Stimulated activated CD4-positive, alpha-beta T cell treated with anti-CD3 and anti-CD28 coated beads, Interleukin-2, amount 100 ng/mL, for 24 hours (primary cell): Measurements from ENCODE around the gene SATL1.
"Not testable (repeated sequence)": the region's sequence is repeated elsewhere in the genome, so short reads cannot be mapped to it uniquely, and the experiment has no call there.

Experiments
- DNase-seq, 2 donors: peaks; one replicate each; pipeline ENCODE4 v3.0.0-alpha.2; 2020

The SATL1 gene

GRCh38 chrX:85109235-85109634, 134.3 kb downstream of the SATL1 start:
- DNase-seq: no peak

DNA sequence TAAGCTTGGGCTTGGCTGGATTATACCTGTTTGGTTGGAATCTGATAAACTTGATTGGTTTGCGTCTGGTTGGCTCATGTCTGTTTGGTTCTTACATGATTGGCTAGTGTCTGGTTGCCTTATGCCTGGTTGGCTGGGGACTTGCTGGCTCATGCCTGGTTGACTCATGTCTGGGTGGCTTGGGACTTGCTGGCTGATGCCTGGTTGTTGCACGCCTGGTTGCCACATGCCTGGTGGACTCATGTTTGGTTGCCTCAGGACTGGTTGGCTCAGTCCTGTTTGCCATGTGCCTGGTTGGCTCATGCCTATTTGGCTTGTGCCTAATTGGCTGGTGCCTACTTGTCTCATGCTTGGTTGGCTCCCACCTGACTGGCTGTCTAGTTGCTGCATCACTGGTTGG, 135.4 kb downstream of the SATL1 start:
- no peak for DNase-seq

DNA sequence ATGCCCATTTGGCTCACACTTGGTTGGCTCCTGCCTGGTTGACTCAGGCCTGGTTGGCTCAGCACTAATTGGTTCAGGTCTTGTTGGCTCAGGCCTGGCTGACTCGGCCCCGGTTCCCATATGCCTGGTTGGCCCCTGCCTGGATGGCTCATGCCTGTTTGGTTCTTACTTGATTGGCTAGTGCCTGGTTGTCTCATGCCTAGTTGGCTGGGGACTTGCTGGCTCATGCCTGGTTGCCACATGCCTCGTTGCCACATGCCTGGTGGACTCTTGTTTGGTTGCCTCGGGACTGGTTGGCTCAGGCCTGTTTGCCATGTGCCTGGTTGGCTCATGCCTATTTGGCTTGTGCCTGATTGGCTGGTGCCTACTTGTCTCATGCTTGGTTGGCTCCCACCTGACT, 136.2 kb downstream of the SATL1 start:
- DNase-seq: no peak

DNA sequence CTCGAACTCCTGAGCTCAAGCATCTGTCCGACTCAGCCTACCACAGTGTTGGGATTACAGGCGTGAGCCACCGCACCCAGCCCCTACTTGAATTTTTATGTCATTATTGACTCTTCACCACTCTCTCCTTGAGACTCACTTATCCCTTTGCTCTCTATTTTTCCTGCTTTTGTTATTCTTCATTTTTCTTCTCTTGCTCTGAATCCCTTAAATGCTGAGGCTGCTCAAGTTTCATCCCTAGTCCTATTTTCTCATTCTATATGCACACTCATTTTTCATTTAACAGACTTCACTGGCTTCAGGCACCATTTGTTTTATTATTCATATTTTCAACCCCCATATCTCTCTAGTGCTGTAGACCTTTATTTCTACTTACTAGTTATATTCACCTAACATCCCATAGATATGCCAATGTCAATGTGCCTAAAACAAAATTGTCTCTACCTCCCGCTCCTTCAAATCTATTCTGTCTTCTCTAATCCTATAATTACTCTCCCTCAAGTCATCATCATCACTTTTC, 154.2 kb downstream of the SATL1 start:
- DNase-seq: no peak

DNA sequence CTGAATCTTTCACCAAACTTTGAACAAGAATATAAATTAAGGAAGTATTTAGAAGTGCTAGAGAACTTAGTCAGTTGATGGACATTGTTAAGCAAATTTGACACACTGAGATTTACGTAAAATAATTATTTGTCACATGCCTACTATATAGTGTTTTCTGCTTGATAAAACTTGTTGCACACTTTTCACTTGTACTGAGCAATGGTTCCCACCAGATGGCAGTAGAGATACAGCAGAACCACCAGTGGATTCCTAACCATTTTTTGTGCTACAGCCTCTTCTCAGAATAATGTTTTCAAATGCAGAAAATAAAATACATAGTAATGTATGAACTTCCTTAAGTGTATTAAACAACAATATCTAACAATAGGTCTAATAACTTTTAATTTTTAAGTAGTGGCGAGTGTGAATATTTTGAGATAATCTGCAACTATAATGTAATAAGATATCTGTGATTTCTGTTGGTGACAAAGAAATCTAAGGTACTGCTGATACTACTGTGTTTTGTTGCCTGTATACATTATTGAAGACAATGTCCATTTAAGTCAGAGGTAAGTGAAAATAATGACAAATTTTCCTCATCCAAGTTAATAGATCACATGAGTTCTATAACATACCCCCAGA, 158.7 kb downstream of the SATL1 start:
- DNase-seq: peak in 1 of 2 donors; percentile 8

- not testable (repeated sequence) for DNase-seq
Measured at GRCh38 chrX:85077247-85077646, 166.3 kb downstream of the SATL1 start.

DNA sequence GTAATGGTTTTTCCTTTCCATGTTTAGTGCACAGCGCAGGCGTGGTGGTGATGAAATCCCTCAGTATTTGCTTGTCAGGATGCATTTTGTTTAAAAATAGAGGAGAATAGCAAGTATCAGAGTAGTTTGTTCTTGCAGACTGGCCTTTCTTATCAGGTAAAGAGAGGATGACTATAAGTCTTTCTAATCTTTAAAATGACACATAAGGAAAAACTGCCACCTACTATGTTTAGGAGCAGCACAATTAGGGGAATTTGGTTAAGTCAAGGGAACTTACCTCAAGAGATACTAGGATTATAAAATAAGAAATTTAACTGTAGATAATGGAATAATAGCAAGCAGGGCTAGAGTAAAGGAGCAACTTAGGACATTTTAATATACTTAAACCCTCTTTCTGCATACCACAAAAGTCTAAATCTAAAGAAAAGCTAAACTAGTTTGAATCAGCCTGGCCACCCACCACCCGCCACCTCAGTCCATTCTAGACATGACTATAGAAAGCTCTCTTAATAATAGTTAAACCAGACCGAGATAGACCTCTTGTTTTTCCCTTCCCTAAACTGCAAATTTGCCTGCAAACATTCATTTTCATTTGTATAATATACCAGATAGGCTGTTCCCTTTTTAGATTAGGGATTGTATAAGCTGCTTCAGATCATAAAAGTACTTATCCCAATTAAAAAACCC, 177.9 kb downstream of the SATL1 start:
- DNase-seq: no peak

DNA sequence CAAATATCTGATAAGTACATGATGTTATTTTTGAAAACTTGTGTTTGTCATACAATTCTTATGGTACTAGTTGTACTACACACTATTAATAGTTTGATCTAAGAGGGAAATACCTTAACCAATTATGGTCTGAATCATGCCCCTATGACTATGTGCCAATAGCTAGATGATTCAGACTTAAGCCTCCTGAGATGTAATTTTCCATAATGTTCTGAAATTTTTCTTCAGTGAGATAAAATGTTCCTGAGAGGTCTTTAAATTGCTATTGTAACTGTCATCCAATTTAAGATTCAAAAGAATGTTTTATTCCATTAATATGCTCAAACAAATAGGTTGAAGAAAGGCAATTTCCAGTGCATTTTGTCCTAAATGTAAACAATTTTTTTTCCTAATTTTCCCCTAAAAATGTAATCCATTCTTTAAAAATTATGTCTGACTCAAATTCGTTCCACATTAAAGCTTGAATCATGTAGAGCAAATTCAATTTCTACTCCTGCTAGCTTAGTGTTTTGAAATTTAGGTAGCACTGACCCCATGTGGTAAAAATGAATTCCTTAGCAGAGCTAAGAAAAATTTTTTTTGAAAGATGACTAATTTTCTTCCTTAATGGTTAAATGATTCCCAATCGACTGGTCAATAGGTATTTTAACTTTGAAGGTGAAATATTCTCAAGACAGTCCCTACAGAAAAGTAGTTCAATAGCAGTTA, 190.8 kb downstream of the SATL1 start:
- DNase-seq: no peak

- DNase-seq: no peak
Measured at GRCh38 chrX:85052205-85052604, 191.4 kb downstream of the SATL1 start.

DNA sequence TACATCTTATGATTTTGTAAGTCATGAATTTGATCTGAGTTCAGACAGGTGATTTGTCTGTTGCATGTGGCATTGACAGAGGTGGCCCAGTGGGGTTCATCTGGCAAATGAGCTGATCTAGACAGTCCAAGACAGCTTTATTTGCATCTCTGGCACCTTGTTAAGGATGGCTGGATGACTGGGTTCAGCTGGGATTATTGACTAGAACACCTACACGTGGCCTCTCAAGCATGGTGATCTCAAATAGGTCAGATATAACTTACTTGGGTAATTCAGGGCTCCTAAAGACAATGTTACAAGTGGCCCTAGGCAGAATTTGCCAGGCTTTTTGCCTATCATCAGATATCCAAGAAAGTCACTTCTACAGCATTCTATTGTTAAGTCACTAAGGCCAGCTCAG, 192.0 kb downstream of the SATL1 start:
- DNase-seq: no peak
